BLaER1 (cell line): ENCODE measurements around the gene CCNE1.

Source experiments
- H3K27ac ChIP-seq: shearing (Covaris generic); formaldehyde crosslinking; 2 replicates; pipeline ENCODE4 v1.8.1; 2022
- H3K27me3 ChIP-seq: shearing (Covaris generic); formaldehyde crosslinking; 2 replicates; pipeline ENCODE4 v1.8.1; 2022
- H3K36me3 ChIP-seq: shearing (Covaris generic); formaldehyde crosslinking; 2 replicates; pipeline ENCODE4 v1.8.1; 2022
- H3K4me1 ChIP-seq: shearing (Covaris generic); formaldehyde crosslinking; 2 replicates; pipeline ENCODE4 v1.8.1; 2022
- H3K4me2 ChIP-seq: shearing (Covaris generic); formaldehyde crosslinking; 2 replicates; pipeline ENCODE4 v1.8.1; 2022
- H3K4me3 ChIP-seq: shearing (Covaris generic); formaldehyde crosslinking; 2 replicates; pipeline ENCODE4 v1.8.1; 2022
- H3K9ac ChIP-seq: shearing (Covaris generic); formaldehyde crosslinking; 2 replicates; pipeline ENCODE4 v1.8.1; 2022
- H3K9me3 ChIP-seq: shearing (Covaris generic); formaldehyde crosslinking; 2 replicates; pipeline ENCODE4 v1.8.1; 2022
- H4K20me1 ChIP-seq: shearing (Covaris generic); formaldehyde crosslinking; 2 replicates; pipeline ENCODE4 v1.8.1; 2022
- Cebpa-rat ChIP-seq: shearing (Covaris generic); IDR thresholded peaks from 2 replicates; pipeline ENCODE4 v1.8.1; 2022

CCNE1 gene

DNA sequence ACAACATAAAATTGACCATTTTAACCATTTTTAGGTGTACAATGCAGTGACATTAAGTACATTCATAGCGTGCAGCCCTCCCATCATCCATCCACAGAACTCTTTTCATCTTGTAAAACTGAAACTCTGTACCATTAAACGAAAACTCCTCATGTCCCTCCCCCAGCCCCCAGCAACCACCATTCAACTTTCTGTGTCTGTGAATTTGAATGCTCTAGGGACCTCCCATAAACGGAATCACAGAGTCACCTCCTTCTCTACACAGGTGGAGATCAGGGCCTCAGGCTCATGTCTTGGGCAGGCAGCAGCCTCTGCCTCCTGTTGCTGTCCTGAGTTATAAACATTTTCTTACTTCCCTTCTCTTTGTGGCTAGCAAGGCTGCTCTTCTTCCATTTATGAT, 7.3 kb upstream of the CCNE1 start:
- H3K9me3 ChIP-seq, result no peaks in the 10 kb centered on the region
- peak overlapping the region; percentile 35 for H3K4me2 ChIP-seq
- H3K4me1 ChIP-seq, result peaks cover 14% of the 10 kb centered on the region
- no peaks in the 10 kb centered on the region for H4K20me1 ChIP-seq
- H3K4me3 ChIP-seq, result no peak overlapping the region
- H3K9ac ChIP-seq, result no peak overlapping the region
- no peak for TF ChIP-seq Cebpa-rat
- no peaks in the 10 kb centered on the region for H3K36me3 ChIP-seq
- H3K27me3 ChIP-seq, result no peaks in the 10 kb centered on the region
- H3K27ac ChIP-seq, result no peak overlapping the region

DNA sequence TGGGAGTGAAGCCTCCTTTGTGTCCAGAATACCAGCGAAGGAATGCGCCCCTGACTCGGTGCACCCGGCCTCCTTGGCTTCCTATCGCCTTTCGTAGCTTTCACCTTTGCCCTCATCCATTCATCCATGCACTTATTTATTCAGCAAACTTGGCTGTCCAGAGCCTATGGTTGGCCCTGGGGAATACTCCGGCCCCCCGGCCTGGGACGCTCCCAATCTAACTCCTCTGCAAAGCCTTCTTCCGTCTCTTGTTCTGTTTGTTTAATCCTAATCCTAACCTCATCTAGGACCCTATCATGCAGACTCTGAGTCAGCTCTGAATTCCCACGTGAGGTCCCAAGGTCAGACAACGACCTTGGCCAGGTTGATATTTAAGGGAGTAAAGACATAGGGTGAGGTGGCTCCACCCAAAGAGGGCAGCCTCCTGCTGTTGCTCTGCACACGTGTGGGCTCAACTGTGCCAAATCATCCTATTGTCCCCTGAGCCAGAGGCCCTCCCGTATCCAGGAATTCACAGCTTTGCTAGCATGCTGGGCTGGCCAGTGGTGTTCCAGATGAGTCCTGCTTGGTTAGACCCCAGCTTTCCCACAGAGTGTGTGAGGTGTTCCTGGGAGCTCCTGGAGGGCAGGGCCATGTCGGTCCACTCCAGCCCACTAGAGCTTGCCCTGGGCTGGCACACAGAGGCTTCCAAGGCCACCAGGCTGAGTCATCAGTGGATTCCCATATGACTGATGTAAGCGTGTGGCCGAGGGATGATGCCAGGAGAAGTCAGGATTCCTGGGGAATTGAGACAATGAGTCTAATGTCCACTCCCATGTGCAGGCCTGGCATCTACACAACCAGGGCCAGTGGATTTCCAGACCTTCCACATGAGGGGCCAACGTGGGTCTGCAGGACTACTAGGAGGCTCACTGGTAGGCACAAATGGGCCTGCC, 6.5 kb upstream of the CCNE1 start:
- no peak overlapping the region for H3K27ac ChIP-seq

DNA sequence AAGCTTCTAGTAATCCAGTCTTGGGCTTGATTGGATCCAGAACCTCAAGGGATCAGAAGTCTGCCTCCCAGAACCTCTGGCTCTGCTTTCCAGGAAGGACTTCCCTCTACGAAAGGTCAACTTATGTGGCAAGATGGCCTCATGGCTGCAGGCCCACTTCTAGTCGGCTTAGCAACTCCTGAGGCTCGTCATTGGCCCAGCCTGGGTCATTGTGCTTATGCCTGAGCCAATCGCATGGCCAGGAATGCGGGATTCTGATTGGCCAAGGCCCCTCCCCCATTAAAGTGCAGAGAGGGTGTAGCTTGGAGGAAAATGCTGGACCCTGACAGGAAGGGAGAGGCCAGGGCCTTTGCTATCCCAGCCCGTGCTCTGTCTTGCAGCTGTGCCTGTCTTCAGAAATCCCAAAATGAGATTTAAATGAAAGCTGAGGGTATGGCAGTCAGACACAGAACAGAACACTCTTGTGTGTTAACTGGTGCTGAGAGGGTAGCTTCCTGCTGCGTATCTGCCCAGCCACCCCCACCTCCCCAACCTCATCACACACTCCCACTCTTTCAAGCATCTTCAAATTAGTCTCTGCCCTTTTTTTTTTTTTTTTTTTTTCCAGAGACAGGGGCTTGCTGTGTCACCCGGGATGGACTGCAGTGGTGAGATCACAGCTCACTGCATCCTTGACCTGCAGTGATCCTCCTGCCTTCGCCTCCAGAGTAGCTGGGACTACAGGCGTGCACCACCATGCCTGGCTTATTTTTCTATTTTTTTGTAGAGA, 5.5 kb upstream of the CCNE1 start:
- H3K27ac ChIP-seq, result no peak overlapping the region
- H3K4me2 ChIP-seq, result no peak overlapping the region
- H3K27me3 ChIP-seq, result no peaks in the 10 kb centered on the region
- no peaks in the 10 kb centered on the region for H4K20me1 ChIP-seq
- H3K9me3 ChIP-seq, result no peaks in the 10 kb centered on the region
- peaks cover 21% of the 10 kb centered on the region for H3K4me1 ChIP-seq
- no peaks in the 10 kb centered on the region for H3K36me3 ChIP-seq
- no peak overlapping the region for H3K9ac ChIP-seq
- H3K4me3 ChIP-seq, result no peak overlapping the region
- TF ChIP-seq Cebpa-rat, result no peak

More for the DNA sequence above, 6.5 kb upstream of the CCNE1 start:
- peak overlapping the region; percentile 35; the same call in 1 of the 2 replicates for H3K4me2 ChIP-seq
- H3K4me3 ChIP-seq, result no peak overlapping the region
- no peaks in the 10 kb centered on the region for H3K9me3 ChIP-seq
- no peaks in the 10 kb centered on the region for H3K27me3 ChIP-seq
- no peak for TF ChIP-seq Cebpa-rat
- no peaks in the 10 kb centered on the region for H4K20me1 ChIP-seq
- peaks cover 14% of the 10 kb centered on the region for H3K4me1 ChIP-seq
- no peaks in the 10 kb centered on the region for H3K36me3 ChIP-seq
- H3K9ac ChIP-seq, result no peak overlapping the region

DNA sequence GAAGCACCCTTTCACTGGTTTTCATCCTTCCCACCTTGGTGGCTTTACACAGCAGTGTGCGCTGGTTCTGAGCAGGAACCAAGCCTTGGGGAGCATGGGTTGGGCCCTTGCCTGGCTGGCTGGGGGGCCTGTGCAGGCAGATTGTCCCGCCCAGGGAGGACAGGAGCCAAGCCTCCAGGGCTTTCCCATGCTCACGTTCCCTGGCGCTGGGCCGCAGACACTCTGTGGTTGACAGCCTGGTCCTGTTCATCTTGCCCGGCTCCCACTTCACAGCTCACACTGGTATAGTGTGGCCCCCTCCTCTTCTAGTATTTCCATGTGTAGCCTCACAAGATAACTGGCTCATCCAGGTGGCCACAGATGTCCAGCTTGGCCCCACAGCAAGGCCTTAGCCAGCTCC, 4.6 kb upstream of the CCNE1 start:
- Histone ChIP-seq H3K36me3 (no peaks in the 10 kb centered on the region), H3K4me1 (peaks cover 21% of the 10 kb centered on the region), H4K20me1 (no peaks in the 10 kb centered on the region), H3K4me2 (no peak overlapping the region), H3K9ac (no peak overlapping the region), H3K27ac (no peak overlapping the region), H3K4me3 (no peak overlapping the region), H3K27me3 (no peaks in the 10 kb centered on the region), H3K9me3 (no peaks in the 10 kb centered on the region)
- TF ChIP-seq Cebpa-rat, result no peak

DNA sequence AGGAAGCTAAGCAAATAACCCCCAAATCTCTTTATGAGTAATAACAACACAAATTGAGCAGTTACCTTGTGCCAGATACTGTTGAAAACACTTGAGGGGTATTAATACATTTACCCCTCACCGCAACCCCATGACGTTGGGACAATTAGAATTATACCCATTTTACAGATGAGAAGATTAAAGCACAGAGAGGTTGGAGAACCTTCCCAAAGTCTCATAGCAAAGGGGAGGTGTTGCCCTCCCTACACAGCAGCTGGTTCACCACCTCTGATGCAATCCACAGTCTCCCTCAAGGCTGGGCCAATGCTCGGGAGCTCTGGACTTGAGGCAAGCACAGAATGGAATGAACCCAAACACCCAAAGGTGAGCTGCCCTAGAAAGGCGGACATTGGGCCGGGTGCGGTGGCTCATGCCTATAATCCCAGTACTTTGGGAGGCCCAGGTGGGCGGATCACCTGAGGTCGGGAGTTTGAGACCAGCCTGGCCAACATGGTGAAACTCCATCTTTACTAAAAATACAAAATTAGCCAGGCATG, 3.9 kb upstream of the CCNE1 start:
- H3K36me3 ChIP-seq, result 0 out of 2 replicates have a peak, but pooled peaks cover under 1% of the 10 kb centered on the region
- no peaks in the 10 kb centered on the region for H4K20me1 ChIP-seq
- H3K4me3 ChIP-seq, result no peak overlapping the region
- no peak overlapping the region for H3K27ac ChIP-seq
- H3K9me3 ChIP-seq, result no peaks in the 10 kb centered on the region
- H3K27me3 ChIP-seq, result no peaks in the 10 kb centered on the region
- no peak for TF ChIP-seq Cebpa-rat
- peaks cover 26% of the 10 kb centered on the region for H3K4me1 ChIP-seq
- H3K9ac ChIP-seq, result no peak overlapping the region
- H3K4me2 ChIP-seq, result no peak overlapping the region

DNA sequence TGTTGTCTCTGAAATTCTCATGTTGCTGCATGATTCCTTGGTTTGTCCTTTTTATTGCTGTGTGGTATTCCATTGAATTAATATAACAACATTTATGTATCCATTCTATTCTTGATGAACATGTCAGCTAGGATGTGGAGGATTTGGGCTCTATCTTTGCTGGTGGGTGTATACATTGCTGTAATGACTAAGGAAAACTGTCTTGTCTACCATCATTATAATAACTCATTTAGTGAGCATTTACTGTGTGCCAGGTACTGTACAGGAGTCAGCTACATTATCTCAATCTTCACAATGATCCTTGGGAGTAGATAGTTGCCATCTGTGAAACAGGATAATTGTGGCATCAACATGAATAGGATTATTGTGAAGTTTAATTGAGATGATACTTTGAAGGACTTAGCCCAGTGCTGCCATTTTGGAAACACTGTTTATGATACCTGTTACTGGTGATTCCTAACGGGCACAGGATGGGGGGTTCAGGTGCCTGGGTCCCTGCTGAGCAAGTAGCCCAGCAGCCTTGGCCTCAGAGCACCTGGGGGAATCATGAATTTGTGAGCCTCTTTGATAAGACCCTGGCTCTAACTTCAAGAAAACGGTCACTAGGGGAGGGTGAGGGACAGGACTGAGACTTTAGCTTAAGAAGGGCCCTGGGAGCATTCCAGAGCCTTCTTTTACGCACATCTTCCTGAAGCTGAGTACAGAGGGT, 1.8 kb upstream of the CCNE1 start:
- Histone ChIP-seq H3K4me3 (no peak overlapping the region), H3K9me3 (no peaks in the 10 kb centered on the region), H3K4me2 (no peak overlapping the region), H3K9ac (no peak overlapping the region), H3K27me3 (no peaks in the 10 kb centered on the region), H3K27ac (no peak overlapping the region), H4K20me1 (no peaks in the 10 kb centered on the region), H3K4me1 (peaks cover 29% of the 10 kb centered on the region), H3K36me3 (0 out of 2 replicates have a peak, but pooled peaks cover 4% of the 10 kb centered on the region)
- no peak for TF ChIP-seq Cebpa-rat

DNA sequence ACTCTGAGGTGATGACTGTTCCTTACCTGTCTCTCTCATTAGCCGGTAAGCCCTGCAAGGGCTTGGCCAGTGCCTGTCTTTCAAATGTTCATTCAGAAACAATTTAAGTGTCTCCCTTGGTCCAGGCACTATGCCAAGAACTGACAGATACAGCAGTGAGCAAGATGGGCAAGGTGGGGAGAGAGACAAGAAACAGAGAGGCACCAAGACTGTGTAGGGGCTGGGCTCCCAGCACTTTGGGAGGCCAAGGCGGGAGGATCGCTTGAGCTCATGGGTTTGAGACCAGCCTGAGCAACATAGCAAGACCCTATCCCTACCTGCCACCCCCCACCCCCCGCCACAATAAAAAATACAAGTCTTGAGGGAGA, 1.3 kb upstream of the CCNE1 start:
- Histone ChIP-seq H3K9me3 (no peaks in the 10 kb centered on the region), H3K4me2 (peak overlapping the region; percentile 91), H3K27ac (peak overlapping the region; percentile 88), H3K4me3 (0 out of 2 replicates have a peak overlapping the region, but pooled peaks have one; percentile 79), H4K20me1 (no peaks in the 10 kb centered on the region), H3K4me1 (peaks cover 31% of the 10 kb centered on the region), H3K36me3 (0 out of 2 replicates have a peak, but pooled peaks cover 4% of the 10 kb centered on the region), H3K9ac (peak overlapping the region; percentile 85; the same call in 1 of the 2 replicates), H3K27me3 (no peaks in the 10 kb centered on the region)
- TF ChIP-seq Cebpa-rat, result no peak

DNA sequence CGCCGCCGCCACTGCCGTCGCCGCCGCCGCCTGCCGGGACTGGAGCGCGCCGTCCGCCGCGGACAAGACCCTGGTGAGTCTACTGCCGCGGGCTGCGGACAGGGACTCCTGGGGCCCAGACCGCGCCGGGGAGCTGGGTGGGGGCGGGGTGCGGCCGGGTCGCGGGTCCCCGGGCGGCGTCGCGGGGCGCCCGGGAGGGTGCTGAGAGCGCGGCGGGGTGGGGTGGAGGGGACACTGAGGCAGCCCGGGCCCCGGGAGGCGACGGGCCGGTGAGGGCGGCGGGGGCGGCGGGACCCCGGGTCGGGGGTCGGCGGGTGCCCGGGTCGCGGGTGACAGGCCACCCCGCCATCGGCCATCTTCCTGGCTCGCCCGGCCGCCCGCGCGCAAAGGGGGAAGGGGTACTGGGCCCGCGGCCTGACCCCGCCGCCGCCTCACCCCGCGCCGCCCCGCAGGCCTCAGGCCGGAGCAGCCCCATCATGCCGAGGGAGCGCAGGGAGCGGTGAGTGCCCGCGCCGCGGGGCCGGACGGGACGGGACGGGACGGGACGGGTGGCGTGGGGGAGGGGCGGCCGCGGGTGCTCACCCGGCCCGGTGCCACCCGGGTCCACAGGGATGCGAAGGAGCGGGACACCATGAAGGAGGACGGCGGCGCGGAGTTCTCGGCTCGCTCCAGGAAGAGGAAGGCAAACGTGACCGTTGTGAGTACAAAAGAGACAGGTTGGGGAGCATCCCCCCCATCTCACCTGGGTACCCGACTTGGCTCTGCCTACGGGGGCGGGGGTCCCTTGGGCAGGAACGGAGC, 489 bp downstream of the CCNE1 start:
- Histone ChIP-seq H3K27ac (peak overlapping the region; percentile 63), H3K9ac (peak overlapping the region; percentile 80)
- no peak for TF ChIP-seq Cebpa-rat

More for the DNA sequence above, 489 bp downstream of the CCNE1 start:
- H3K4me1 ChIP-seq, result peaks cover 38% of the 10 kb centered on the region
- peak overlapping the region; percentile 80 for H3K4me2 ChIP-seq
- H3K9me3 ChIP-seq, result no peaks in the 10 kb centered on the region
- peak overlapping the region; percentile 79 for H3K4me3 ChIP-seq
- H3K27me3 ChIP-seq, result no peaks in the 10 kb centered on the region
- no peaks in the 10 kb centered on the region for H4K20me1 ChIP-seq
- H3K36me3 ChIP-seq, result peaks cover 9% of the 10 kb centered on the region; the same call in 1 of the 2 replicates
